Dendritic cell treated with granulocyte-macrophage colony-stimulating factor and Interleukin-4, amounts not matched to agents 40 ng/mL and 50 ng/mL, for 4 days (primary cell): ENCODE measurements around the gene BEND6.
A peak's percentile ranks its signal among the peaks of the same experiment; 100 is the strongest.

Experiments
- H3K27ac Mint-ChIP-seq: one replicate; pipeline ENCODE4 v1.8.0; 2022; ENCODE audit warnings: mild to moderate bottlenecking, mixed read lengths
- H3K27me3 Mint-ChIP-seq: one replicate; pipeline ENCODE4 v1.8.0; 2022; ENCODE audit warnings: mild to moderate bottlenecking, mixed read lengths
- H3K36me3 Mint-ChIP-seq: one replicate; pipeline ENCODE4 v1.8.0; 2022; ENCODE audit warnings: low read depth, mixed read lengths
- H3K4me1 Mint-ChIP-seq: one replicate; pipeline ENCODE4 v1.8.0; 2022; ENCODE audit warnings: low read depth, mixed read lengths
- H3K4me3 Mint-ChIP-seq: one replicate; pipeline ENCODE4 v1.8.0; 2022; ENCODE audit warnings: mild to moderate bottlenecking, moderate library complexity, mixed read lengths
- H3K9me3 Mint-ChIP-seq: one replicate; pipeline ENCODE4 v1.8.0; 2022; ENCODE audit warnings: mixed read lengths
- intact Hi-C: fragments of 100-400 bp; cut with micrococcal nuclease; formaldehyde crosslinking; loops from one replicate; pipeline ENCODE4 v1.15.0; 2022

BEND6 gene, protein sequence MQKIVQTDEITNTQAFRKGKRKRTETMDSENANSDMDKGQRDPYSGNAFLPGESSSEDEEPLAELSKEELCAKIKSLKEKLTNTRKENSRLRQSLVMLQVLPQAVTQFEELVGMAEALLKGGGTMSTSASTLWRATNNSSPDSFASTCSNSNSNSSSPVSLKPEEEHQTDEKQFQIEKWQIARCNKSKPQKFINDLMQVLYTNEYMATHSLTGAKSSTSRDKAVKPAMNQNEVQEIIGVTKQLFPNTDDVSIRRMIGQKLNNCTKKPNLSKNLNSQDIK

DNA sequence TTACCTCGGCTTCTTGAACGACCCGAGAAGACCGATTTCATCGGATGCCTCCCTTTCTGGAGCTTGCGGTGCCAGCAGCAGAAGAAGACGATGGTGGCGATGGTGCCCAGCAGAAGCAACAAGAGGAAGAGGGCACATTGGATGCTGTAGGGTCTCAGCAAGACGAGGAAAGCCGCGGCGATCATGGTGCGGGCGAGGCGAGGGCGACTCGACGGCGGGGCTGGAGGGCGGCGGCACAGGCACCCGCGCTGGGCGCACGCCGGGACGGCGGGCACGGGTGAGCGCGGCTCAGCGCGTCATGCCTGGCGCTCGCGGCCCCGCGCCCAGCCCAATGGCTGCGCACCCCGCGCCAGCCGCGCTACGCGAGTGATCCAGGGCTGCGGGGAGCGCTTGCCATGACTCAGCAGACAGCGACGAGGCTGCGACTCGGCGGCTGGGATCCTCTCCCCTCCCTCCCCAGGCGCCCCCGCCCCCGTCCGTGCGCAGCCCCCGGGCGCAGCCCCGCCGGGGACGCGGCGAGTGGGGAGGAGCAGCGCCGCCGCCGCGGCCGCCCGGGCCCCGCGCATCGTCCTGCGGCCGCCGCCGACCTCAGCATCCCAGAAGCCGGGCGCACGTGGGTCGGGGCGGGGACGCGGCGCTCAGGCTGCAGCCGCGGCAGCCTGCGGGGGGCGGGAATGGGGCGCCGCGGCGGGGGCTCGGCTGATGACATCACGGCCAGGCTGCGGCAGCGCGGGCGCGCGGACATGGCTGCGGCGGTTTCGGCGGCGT, at the start of gene BEND6:
Gene BEND6 (plus strand): TSS at position 705 of the 768 bp plus-strand sequence. CDS start 26,704 bp downstream, outside the sequence.
- Mint-ChIP-seq H3K27me3 (peaks cover 36% of the 10 kb centered on the region), H3K9me3 (no peaks in the 10 kb centered on the region), H3K4me3 (peak within 1 kb of the TSS; percentile 88), H3K4me1 (peaks cover 17% of the 10 kb centered on the region), H3K36me3 (peaks cover 7% of the 10 kb centered on the region), H3K27ac (peak within 1 kb of the TSS; percentile 82)
- intact Hi-C loops, result loop anchor here (1.0 to 5.0 kb wide), 3 partner anchors 21 to 362 kb away; no protein-coding TSS in a partner anchor

DNA sequence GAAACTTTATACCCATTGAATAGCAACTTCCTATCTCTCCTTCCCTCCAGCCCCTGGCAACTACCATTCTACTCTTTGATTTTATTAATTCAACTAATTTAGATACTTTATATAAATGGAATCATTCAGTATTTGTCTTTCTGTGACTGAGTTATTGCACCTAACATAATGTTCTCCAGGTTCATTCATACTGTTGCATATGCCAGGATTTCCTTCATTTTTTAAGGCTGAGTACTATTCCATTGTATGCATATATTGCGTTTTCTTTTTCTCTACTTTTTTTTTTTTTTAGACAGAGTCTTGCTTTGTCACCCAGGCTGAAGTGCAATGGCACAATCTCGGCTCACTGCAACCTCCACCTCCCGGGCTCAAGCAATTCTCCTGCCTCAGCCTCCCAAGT, 49.5 kb upstream of the BEND6 start:
- H3K27ac Mint-ChIP-seq, result no peak overlapping the region
- H3K9me3 Mint-ChIP-seq, result no peaks in the 10 kb centered on the region
- H3K36me3 Mint-ChIP-seq, result no peaks in the 10 kb centered on the region
- intact Hi-C loops, result loop anchor here (10.0 kb wide), 1 partner anchor 179 kb away; no protein-coding TSS in a partner anchor
- H3K27me3 Mint-ChIP-seq, result no peaks in the 10 kb centered on the region
- H3K4me1 Mint-ChIP-seq, result no peaks in the 10 kb centered on the region
- H3K4me3 Mint-ChIP-seq, result no peak overlapping the region

DNA sequence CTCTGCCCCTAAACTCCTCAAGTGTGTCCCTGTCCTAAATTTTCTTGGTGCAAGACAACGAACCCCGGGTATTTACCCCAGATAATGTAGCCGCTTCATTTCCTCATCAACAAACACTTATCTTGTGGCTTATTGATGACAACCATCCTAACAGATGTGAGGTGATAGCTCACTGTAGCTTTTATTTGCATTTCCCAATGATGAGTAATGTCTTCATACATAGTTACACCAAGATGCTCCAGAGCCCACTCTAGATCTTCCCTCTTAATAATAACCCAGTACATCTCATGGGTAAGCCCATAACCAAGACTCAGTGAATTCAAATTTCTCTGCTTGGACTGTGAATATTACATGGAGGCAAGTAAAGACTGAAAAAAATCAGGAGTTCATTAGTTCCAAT, 48.2 kb upstream of the BEND6 start:
- Mint-ChIP-seq H3K4me3 (no peak overlapping the region), H3K36me3 (no peaks in the 10 kb centered on the region), H3K27ac (no peak overlapping the region), H3K27me3 (no peaks in the 10 kb centered on the region), H3K4me1 (no peaks in the 10 kb centered on the region), H3K9me3 (no peaks in the 10 kb centered on the region)
- intact Hi-C loops, result loop anchor here (10.0 kb wide), 1 partner anchor 178 kb away; no protein-coding TSS in a partner anchor

DNA sequence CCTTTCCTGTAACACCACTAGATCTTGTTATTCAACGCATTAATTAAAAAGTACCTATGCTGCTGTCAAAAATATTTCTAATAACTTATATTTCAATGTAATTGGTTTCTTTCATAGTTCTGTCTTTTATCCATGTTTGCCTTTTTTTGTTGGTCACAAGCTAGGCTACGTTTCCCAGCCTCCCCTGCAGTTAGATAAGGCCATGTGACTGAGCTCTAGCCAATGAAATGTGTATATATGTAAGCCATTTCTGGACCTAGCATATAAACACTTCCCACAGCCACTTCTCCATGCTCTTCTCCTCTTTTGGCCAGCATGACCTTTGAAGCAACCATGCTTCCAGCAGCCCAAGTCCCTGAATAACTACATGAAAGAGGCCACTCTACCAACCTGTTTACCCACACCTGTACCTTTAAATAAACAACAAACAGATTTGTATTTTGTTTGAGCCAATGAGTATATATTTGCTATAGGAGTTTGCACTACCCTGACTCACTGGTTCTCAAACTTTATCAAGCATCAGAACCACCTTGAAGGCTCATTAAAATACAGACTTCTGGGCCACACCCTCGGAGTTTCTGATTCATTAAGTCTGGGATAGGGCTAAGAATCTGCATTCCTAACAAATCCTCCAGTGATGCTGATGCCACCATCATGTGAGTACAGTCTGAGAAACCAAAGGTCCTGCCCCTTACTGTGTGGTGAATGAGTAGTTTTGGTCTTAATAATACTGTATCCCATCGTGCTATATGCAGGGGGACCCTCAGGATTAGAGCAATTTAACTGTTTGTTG, 45.6 kb upstream of the BEND6 start:
- Mint-ChIP-seq H3K27me3 (no peaks in the 10 kb centered on the region), H3K4me3 (no peak overlapping the region), H3K9me3 (no peaks in the 10 kb centered on the region), H3K36me3 (no peaks in the 10 kb centered on the region), H3K4me1 (no peaks in the 10 kb centered on the region), H3K27ac (no peak overlapping the region)
- intact Hi-C loops, result loop anchor here (10.0 kb wide), 1 partner anchor 175 kb away; no protein-coding TSS in a partner anchor

DNA sequence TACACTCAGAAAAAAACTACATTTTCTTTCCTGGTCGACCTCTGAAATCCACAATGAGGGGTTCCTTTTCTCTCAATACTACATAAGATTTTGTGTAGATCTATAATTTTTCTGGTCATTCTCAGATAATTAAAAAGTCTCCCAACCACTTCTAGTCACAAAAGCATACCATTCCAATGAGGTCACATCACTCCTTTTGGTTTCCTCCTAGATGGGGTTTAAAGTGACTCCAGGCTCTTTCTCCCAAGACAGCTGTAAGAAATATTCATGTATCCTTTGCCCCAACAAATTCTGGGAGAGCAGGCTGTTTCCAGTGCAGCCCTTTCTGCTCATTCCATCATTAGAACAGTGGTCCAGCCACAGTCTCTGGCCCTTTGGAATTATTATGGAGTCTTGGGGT, 43.1 kb upstream of the BEND6 start:
- H3K4me3 Mint-ChIP-seq, result no peak overlapping the region
- no peaks in the 10 kb centered on the region for H3K27me3 Mint-ChIP-seq
- no peak overlapping the region for H3K27ac Mint-ChIP-seq
- intact Hi-C loops, result no loop called here
- no peaks in the 10 kb centered on the region for H3K4me1 Mint-ChIP-seq
- H3K9me3 Mint-ChIP-seq, result no peaks in the 10 kb centered on the region
- H3K36me3 Mint-ChIP-seq, result no peaks in the 10 kb centered on the region

DNA sequence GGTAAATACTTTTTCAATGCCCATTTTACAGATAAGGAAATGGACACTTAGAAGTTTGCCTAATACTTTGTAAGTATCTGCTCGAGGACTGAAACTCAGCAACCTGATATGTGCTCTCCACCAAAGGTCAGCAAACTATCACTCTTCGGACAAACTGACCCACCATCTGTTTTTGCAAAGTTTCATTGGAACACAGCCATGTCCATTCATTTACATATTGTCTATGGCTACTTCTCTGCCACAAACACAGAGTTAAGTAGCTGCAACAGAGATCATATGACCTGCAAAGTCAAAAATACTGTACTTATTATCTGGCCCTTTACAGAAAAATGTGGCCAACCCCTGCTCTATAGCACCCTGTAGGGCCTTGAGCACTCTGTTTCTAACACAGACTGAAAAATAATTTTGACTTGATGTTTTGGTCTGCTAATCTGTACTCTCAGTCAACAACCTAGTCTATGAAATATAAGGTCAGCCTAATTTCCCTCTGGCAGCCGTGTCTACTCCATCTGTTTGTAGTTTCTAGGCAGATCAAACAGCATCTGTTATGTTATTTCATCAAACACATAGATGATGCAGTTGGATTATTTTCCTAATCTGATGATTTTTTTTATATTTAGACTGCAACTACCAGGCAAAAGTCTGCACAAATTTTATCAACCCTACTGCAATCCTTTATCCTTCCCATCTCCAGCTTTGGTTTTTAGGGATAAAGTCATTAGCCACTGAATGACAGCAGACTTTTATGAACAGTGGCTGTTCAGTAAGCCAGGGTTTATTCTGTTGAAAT, 41.4 kb upstream of the BEND6 start:
- Mint-ChIP-seq H3K9me3 (no peaks in the 10 kb centered on the region), H3K4me1 (no peaks in the 10 kb centered on the region), H3K4me3 (no peak overlapping the region), H3K36me3 (no peaks in the 10 kb centered on the region), H3K27ac (no peak overlapping the region), H3K27me3 (no peaks in the 10 kb centered on the region)
- intact Hi-C loops, result no loop called here

DNA sequence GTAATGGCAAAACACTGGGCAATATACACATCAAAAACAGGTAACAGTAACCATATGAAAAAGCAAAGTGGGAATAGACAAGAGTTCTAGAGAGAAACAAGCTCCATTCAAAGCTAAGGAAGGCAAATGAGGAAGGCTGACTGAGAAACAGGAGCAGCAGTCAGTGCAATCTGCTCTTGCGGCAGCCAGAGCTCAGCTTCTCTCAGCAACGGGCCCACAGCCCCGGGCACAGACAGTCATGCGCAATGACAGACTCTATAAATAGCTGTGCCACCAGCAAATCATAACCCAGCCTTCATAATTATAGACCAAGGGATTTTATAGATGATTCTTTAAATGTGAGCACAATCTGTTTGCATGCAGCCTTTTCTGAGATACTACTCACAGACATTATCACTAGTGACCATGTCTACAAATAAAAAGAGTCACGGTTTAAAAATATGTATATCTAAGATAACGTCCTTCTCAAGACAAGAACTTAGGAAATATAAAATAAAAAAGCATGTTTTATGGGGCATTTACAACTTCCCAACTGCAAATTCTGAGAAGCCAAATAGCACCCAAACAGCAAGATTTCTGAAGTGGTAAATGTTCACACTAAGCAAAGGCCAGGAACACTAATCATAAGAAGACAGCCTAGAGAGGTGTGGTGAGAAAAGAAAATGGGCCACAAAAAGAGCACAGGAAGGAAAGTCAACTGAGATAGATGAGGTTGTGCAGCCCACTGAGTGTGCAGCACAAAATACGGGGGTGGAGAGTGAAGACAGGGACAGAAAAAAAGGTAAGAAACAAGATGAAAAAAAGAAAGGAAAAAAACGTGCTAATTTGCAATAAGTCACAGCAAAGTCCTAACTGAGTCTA, 39.9 kb upstream of the BEND6 start:
- no peaks in the 10 kb centered on the region for H3K27me3 Mint-ChIP-seq
- H3K36me3 Mint-ChIP-seq, result no peaks in the 10 kb centered on the region
- no peaks in the 10 kb centered on the region for H3K4me1 Mint-ChIP-seq
- no peaks in the 10 kb centered on the region for H3K9me3 Mint-ChIP-seq
- intact Hi-C loops, result no loop called here
- H3K4me3 Mint-ChIP-seq, result no peak overlapping the region
- no peak overlapping the region for H3K27ac Mint-ChIP-seq

DNA sequence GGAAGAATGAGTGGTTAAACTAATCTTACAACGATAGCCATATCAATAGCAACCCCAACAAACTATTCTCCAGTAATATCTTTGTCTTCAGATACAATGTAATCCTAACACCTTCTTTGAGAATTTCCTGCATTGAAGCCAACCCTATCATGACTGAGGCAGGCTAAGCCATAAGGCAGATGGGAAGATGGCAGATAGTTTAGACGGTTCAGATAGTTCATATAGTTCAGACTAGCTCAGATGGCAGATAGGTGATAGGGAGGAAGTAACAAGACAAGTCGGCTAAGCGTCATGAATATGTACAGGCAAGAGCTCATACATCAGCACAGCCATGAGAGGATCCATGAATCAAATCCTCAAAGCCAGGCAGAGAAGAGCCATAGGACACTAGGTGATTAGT, 39.1 kb upstream of the BEND6 start:
- intact Hi-C loops, result no loop called here
- H3K36me3 Mint-ChIP-seq, result no peaks in the 10 kb centered on the region
- no peaks in the 10 kb centered on the region for H3K9me3 Mint-ChIP-seq

DNA sequence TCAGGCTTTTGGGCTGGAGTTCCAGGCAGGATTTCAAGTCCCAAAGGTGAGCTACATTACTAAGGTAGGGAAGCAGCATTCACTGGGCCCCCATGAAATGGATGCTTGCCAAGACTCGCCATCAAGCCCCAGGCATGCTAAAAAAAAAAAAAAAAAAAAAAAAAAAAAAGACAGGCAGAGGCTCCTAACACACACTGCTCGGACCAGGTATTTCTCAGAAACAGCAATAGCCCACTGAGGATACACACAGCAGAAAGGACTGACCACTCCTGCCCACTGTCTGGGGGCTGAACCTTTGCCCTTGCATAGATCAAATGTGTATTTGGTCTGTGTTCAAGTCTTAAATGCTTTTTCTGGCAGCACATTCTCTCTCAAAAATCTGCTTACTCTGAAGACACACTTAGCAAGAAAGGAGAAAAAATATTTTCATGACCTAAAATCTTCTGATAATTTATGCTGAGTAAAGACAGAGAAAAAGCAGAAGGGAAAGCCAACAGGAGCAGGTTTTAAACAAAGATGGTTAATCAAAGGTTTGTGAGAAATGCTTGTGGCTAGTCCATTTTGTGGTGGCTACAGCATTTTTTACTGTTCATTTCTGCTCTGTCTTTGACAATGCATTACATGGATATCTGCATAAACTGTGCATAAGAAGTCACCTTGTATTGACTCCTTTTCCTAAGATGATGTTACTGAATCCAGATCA, 37.9 kb upstream of the BEND6 start:
- no peaks in the 10 kb centered on the region for H3K9me3 Mint-ChIP-seq
- H3K27ac Mint-ChIP-seq, result no peak overlapping the region
- no peaks in the 10 kb centered on the region for H3K4me1 Mint-ChIP-seq
- H3K4me3 Mint-ChIP-seq, result no peak overlapping the region
- H3K27me3 Mint-ChIP-seq, result no peaks in the 10 kb centered on the region
- intact Hi-C loops, result no loop called here
- no peaks in the 10 kb centered on the region for H3K36me3 Mint-ChIP-seq

More for the DNA sequence above, 39.1 kb upstream of the BEND6 start:
- H3K27me3 Mint-ChIP-seq, result no peaks in the 10 kb centered on the region
- no peaks in the 10 kb centered on the region for H3K4me1 Mint-ChIP-seq
- no peak overlapping the region for H3K4me3 Mint-ChIP-seq
- no peak overlapping the region for H3K27ac Mint-ChIP-seq

DNA sequence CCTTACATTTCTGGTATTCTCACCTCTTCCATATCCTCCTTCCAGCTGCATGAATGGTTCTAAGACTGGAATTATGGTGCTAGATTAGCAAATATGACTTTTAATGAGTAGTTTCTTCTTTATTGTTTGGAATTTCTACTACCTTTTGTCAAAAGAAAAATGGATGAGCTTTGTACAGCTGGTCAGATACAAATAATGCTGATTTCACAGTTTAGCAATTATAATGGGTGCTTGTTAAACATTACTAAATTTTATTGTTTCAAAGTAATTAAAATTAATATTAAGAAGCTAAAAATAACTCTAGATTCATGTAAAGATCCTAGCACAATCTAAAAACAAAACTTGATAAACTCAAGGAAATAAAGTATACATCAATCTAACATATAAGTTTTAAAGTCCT, 32.3 kb upstream of the BEND6 start:
- intact Hi-C loops, result no loop called here
- H3K9me3 Mint-ChIP-seq, result no peaks in the 10 kb centered on the region
- H3K4me1 Mint-ChIP-seq, result peaks cover 4% of the 10 kb centered on the region

DNA sequence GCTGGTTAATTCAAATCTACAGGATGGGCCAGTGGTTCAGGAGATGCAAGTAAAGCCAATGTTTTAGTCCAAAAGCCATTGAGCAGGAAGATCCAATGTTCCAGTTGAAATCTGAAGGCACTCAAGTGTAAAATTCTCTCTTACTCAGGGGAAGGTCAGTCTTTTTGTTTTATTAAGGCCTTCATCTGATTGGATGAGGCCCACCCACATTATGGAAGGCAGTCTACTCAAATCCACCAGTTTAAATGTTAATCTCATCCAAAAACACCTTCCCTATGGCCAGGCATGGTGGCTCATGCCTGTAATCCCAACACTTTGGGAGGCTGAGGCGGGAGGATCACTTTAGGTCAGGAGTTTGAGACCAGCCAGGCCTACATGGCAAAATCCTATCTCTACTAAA, 31.3 kb upstream of the BEND6 start:
- intact Hi-C loops, result no loop called here
- H3K4me1 Mint-ChIP-seq, result peaks cover 11% of the 10 kb centered on the region
- H3K27me3 Mint-ChIP-seq, result no peaks in the 10 kb centered on the region
- H3K36me3 Mint-ChIP-seq, result no peaks in the 10 kb centered on the region
- H3K27ac Mint-ChIP-seq, result no peak overlapping the region
- H3K9me3 Mint-ChIP-seq, result no peaks in the 10 kb centered on the region
- no peak overlapping the region for H3K4me3 Mint-ChIP-seq

More for the DNA sequence above, 32.3 kb upstream of the BEND6 start:
- no peaks in the 10 kb centered on the region for H3K36me3 Mint-ChIP-seq
- H3K4me3 Mint-ChIP-seq, result no peak overlapping the region
- H3K27me3 Mint-ChIP-seq, result no peaks in the 10 kb centered on the region
- no peak overlapping the region for H3K27ac Mint-ChIP-seq
